Measurements from ENCODE around the gene MKI67.

MKI67 gene

GRCh38 chr10:128056303-128057050 is 69.7 kb downstream of the MKI67 start:
- no peak overlapping the region for H3K4me3 ChIP-seq (ENCODE audit: low read depth, low read length)
- DNase-seq (ENCODE audit: low read depth), result no peak
- no peak for TF ChIP-seq CTCF (IDR thresholded peaks at IDR 0.05; ENCODE audit: low read depth, low read length)
- TF ChIP-seq MAX (IDR thresholded peaks at IDR 0.05; ENCODE audit: low read depth, low read length), result no peak
- no peak for TF ChIP-seq MYC (IDR thresholded peaks at IDR 0.05; ENCODE audit: low read depth, low read length)
- no peak for TF ChIP-seq POLR2A (IDR thresholded peaks at IDR 0.05; ENCODE audit: extremely low read depth, insufficient read length)

GRCh38 chr10:128055061-128055868 is 71.0 kb downstream of the MKI67 start:
- TF ChIP-seq CTCF (IDR thresholded peaks at IDR 0.05; ENCODE audit: low read depth, low read length), result no peak
- no peak for TF ChIP-seq POLR2A (IDR thresholded peaks at IDR 0.05; ENCODE audit: extremely low read depth, insufficient read length)
- TF ChIP-seq MYC (IDR thresholded peaks at IDR 0.05; ENCODE audit: low read depth, low read length), result no peak
- no peak for TF ChIP-seq MAX (IDR thresholded peaks at IDR 0.05; ENCODE audit: low read depth, low read length)
- no peak for DNase-seq (ENCODE audit: low read depth)
- H3K4me3 ChIP-seq (ENCODE audit: low read depth, low read length), result no peak overlapping the region

GRCh38 chr10:128054163-128054970 is 71.9 kb downstream of the MKI67 start:
- H3K4me3 ChIP-seq (ENCODE audit: low read depth, low read length), result no peak overlapping the region
- no peak for TF ChIP-seq POLR2A (IDR thresholded peaks at IDR 0.05; ENCODE audit: extremely low read depth, insufficient read length)
- TF ChIP-seq MYC (IDR thresholded peaks at IDR 0.05; ENCODE audit: low read depth, low read length), result no peak
- TF ChIP-seq MAX (IDR thresholded peaks at IDR 0.05; ENCODE audit: low read depth, low read length), result no peak
- no peak for TF ChIP-seq CTCF (IDR thresholded peaks at IDR 0.05; ENCODE audit: low read depth, low read length)
- DNase-seq (ENCODE audit: low read depth), result no peak

- no peak for DNase-seq (ENCODE audit: low read depth)
- TF ChIP-seq CTCF (IDR thresholded peaks at IDR 0.05; ENCODE audit: low read depth, low read length) (no peak), POLR2A (IDR thresholded peaks at IDR 0.05; ENCODE audit: extremely low read depth, insufficient read length) (no peak), MAX (IDR thresholded peaks at IDR 0.05; ENCODE audit: low read depth, low read length) (no peak), MYC (IDR thresholded peaks at IDR 0.05; ENCODE audit: low read depth, low read length) (no peak)
These were observed 72.9 kb downstream of the MKI67 start for GRCh38 chr10:128053356-128053755.

GRCh38 chr10:128052696-128053095 is 73.5 kb downstream of the MKI67 start:
- H3K4me3 ChIP-seq (ENCODE audit: low read depth, low read length), result no peak overlapping the region
- TF ChIP-seq POLR2A (IDR thresholded peaks at IDR 0.05; ENCODE audit: extremely low read depth, insufficient read length) (no peak), MYC (IDR thresholded peaks at IDR 0.05; ENCODE audit: low read depth, low read length) (no peak), CTCF (IDR thresholded peaks at IDR 0.05; ENCODE audit: low read depth, low read length) (no peak), MAX (IDR thresholded peaks at IDR 0.05; ENCODE audit: low read depth, low read length) (no peak)
- DNase-seq (ENCODE audit: low read depth), result no peak

More at GRCh38 chr10:128053356-128053755, 72.9 kb downstream of the MKI67 start:
- H3K4me3 ChIP-seq (ENCODE audit: low read depth, low read length), result no peak overlapping the region
